Stimulated activated naive B cell treated with anti-CD40 and anti-IgM and Interleukin-4, amounts not matched to agents 10 μg/mL and 1 μg/mL and 100 μg/mL, for 72 hours (primary cell): ENCODE measurements around the gene UBE2O.
A peak's percentile ranks its signal among the peaks of the same experiment; 100 is the strongest.

Experiments
- ATAC-seq, 2 donors: fragments of 150-1000 bp; cut with Tn5 transposase; replicated peaks; 2 replicates each; pipeline ENCODE4 v1.10.0; 2021; ENCODE audit warnings: moderate library complexity in 1 of 2
- DNase-seq: peaks from one replicate; pipeline ENCODE4 v3.0.0; 2021
- H3K27ac Mint-ChIP-seq: one replicate; pipeline ENCODE4 v1.8.0; 2022; ENCODE audit warnings: mild to moderate bottlenecking, mixed read lengths
- H3K27me3 Mint-ChIP-seq, 2 donors: one replicate each; pipeline ENCODE4 v1.8.0; 2022; ENCODE audit warnings: mixed read lengths in 2 of 2
- H3K36me3 Mint-ChIP-seq, 2 donors: one replicate each; pipeline ENCODE4 v1.8.0; 2022; ENCODE audit warnings: mixed read lengths in 2 of 2, mild to moderate bottlenecking in 1 of 2
- H3K4me1 Mint-ChIP-seq, 2 donors: one replicate each; pipeline ENCODE4 v1.8.0; 2022; ENCODE audit warnings: mixed read lengths in 2 of 2, mild to moderate bottlenecking in 1 of 2
- H3K4me3 Mint-ChIP-seq, 2 donors: one replicate each; pipeline ENCODE4 v1.8.0; 2022; ENCODE audit warnings: mild to moderate bottlenecking in 2 of 2, mixed read lengths in 2 of 2, moderate library complexity in 1 of 2
- H3K9me3 Mint-ChIP-seq, 2 donors: one replicate each; pipeline ENCODE4 v1.8.0; 2022; ENCODE audit warnings: mixed read lengths in 2 of 2, mild to moderate bottlenecking in 1 of 2

The UBE2O gene

GRCh38 chr17:76416457-76416856 lies 36.5 kb downstream of the UBE2O start:
- peaks cover 38 to 67% of the 10 kb centered on the region in 2 donors for H3K4me1 Mint-ChIP-seq
- H3K27me3 Mint-ChIP-seq, result no peaks in the 10 kb centered on the region
- no peaks in the 10 kb centered on the region for H3K9me3 Mint-ChIP-seq
- peaks cover 11 to 24% of the 10 kb centered on the region in 2 donors for H3K36me3 Mint-ChIP-seq
- no peak overlapping the region for H3K4me3 Mint-ChIP-seq
- H3K27ac Mint-ChIP-seq, result no peak overlapping the region
- no peak for DNase-seq
- ATAC-seq, result no peak

DNA sequence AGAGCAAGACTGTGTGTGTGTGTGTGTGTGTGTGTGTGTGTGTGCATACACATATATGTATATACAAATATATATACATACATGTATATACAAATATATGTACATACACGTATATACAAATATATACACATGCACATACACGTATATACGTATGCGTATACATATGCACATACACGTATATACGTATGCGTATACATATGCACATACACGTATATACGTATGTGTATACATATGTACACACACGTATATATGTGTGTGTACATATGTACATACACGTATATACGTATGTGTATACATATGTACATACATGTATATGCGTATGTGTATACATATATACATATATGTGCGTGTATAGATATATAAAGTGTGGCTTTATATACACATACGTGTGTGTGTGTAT lies 37.2 kb downstream of the UBE2O start:
- Mint-ChIP-seq H3K27ac (no peak overlapping the region), H3K4me1 (peaks cover 35 to 61% of the 10 kb centered on the region in 2 donors), H3K9me3 (no peaks in the 10 kb centered on the region), H3K36me3 (peaks cover 10 to 20% of the 10 kb centered on the region in 2 donors), H3K4me3 (no peak overlapping the region), H3K27me3 (no peaks in the 10 kb centered on the region)
- ATAC-seq (no peak), DNase-seq (no peak)

- no peaks in the 10 kb centered on the region for H3K9me3 Mint-ChIP-seq
- no peak overlapping the region for H3K4me3 Mint-ChIP-seq
- H3K27me3 Mint-ChIP-seq, result no peaks in the 10 kb centered on the region
- H3K36me3 Mint-ChIP-seq, result peaks cover 16 to 20% of the 10 kb centered on the region in 2 donors
- ATAC-seq (peak; percentile 48 to 57), DNase-seq (no peak)
- H3K4me1 Mint-ChIP-seq, result peaks cover 29 to 55% of the 10 kb centered on the region in 2 donors
- peak overlapping the region; percentile 31 for H3K27ac Mint-ChIP-seq
Measured at GRCh38 chr17:76414334-76415295, 38.3 kb downstream of the UBE2O start.

DNA sequence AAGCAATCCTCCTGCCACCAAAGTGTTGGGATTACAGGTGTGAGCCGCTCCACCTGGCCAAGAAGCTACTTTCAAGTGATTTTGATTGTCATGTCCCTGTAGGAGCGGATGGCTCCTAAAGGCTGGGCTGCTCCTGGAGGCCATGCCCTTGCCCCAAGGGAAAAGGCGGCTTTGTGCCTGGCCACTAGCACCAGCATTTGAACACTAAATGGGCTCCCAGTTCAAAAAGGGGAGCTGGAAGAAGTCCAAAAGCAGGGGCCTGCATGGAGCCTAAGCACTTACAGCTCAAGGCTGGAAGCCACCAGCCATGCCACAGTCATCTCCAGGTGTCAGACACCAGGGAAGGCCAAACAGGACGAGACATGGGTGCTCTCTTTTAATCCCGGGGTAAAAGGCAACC lies 41.7 kb downstream of the UBE2O start:
- no peak for DNase-seq
- peaks cover 32 to 60% of the 10 kb centered on the region in 2 donors for H3K4me1 Mint-ChIP-seq
- H3K27me3 Mint-ChIP-seq, result no peaks in the 10 kb centered on the region
- H3K4me3 Mint-ChIP-seq, result no peak overlapping the region
- H3K36me3 Mint-ChIP-seq, result peaks cover 11 to 12% of the 10 kb centered on the region in 2 donors
- no peaks in the 10 kb centered on the region for H3K9me3 Mint-ChIP-seq
- no peak for ATAC-seq
- H3K27ac Mint-ChIP-seq, result no peak overlapping the region

- Mint-ChIP-seq H3K27ac (no peak overlapping the region), H3K36me3 (peaks cover 14% of the 10 kb centered on the region in 2 donors), H3K27me3 (no peaks in the 10 kb centered on the region), H3K4me3 (no peak overlapping the region), H3K4me1 (peaks cover 40 to 67% of the 10 kb centered on the region in 2 donors), H3K9me3 (no peaks in the 10 kb centered on the region)
- ATAC-seq, result no peak
- DNase-seq, result no peak
Measured at GRCh38 chr17:76410328-76410965, 42.5 kb downstream of the UBE2O start.

GRCh38 chr17:76408037-76408849 lies 44.7 kb downstream of the UBE2O start:
- ATAC-seq, result peak; percentile 79 to 82
- Mint-ChIP-seq H3K36me3 (peaks cover 24 to 33% of the 10 kb centered on the region in 2 donors), H3K9me3 (no peaks in the 10 kb centered on the region), H3K27me3 (no peaks in the 10 kb centered on the region), H3K4me3 (no peak overlapping the region), H3K4me1 (peaks cover 38 to 60% of the 10 kb centered on the region in 2 donors), H3K27ac (no peak overlapping the region)
- peak; percentile 53 for DNase-seq

DNA sequence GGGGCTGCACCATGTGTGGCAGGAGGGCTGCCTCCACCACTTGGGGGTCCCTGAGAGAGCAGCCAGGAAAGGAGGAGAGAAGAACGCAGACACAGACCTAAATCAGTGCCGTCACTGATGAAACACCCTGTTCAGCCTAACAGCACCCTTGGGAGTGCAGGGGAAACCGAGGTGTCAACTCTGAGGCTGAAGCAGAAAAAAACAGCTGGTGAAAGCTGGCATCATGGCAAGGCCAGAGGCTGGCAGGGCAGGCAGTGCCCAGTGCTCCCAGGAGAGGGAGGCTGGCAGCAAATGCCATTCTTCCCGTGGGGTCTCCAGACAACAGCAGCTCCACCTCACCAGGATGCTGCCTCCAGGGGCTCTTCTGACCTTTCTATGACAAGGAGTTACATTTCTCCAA lies 45.4 kb downstream of the UBE2O start:
- H3K4me3 Mint-ChIP-seq, result no peak overlapping the region
- peaks cover 27 to 39% of the 10 kb centered on the region in 2 donors for H3K36me3 Mint-ChIP-seq
- no peaks in the 10 kb centered on the region for H3K27me3 Mint-ChIP-seq
- no peaks in the 10 kb centered on the region for H3K9me3 Mint-ChIP-seq
- ATAC-seq (no peak), DNase-seq (no peak)
- H3K4me1 Mint-ChIP-seq, result peaks cover 38 to 60% of the 10 kb centered on the region in 2 donors
- H3K27ac Mint-ChIP-seq, result no peak overlapping the region

DNA sequence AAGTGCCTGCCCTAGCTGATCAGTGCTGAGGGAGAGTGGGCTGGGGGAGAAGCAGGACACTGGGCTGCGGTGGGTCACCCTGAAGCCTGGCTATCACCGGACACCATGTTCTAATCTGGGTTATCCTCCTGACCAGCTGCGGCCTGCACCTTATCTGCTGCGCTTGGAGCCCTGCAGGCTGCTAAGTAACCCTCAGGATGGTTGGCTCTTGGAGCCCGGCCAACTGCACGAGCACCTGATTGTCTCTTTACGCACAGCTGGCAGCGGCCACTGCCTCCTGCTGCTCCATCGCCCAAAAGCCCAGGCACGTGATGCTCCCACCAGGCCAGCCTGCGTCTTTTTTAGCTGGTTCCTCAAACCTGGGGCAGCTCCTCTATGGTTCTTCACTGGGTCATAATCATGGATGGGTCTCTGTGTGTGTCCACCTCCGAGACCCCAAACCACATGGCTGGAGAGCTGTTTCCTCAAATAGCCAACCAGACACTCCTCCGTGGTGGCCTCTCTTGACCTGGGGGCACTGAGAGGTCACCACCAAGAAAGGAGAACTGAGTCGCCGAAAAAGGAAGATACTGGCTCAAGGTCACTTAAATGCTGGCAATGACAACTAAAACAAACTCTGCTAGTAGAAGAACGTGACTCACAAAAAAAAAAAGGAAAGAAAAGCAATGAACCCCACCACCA lies 46.8 kb downstream of the UBE2O start:
- DNase-seq (peak; percentile 28), ATAC-seq (peak; percentile 76 to 78)
- Mint-ChIP-seq H3K9me3 (no peaks in the 10 kb centered on the region), H3K27ac (peak overlapping the region; percentile 4), H3K27me3 (no peaks in the 10 kb centered on the region), H3K36me3 (peaks cover 37 to 50% of the 10 kb centered on the region in 2 donors), H3K4me1 (peaks cover 38 to 60% of the 10 kb centered on the region in 2 donors), H3K4me3 (peak overlapping the region; percentile 7 to 37)

- DNase-seq, result peak; percentile 28
- Mint-ChIP-seq H3K27ac (no peak overlapping the region), H3K4me3 (no peak overlapping the region), H3K9me3 (no peaks in the 10 kb centered on the region), H3K27me3 (no peaks in the 10 kb centered on the region), H3K4me1 (peaks cover 38 to 60% of the 10 kb centered on the region in 2 donors), H3K36me3 (peaks cover 42 to 55% of the 10 kb centered on the region in 2 donors)
- peak; percentile 65 to 67 for ATAC-seq
Measured at GRCh38 chr17:76405607-76405966, 47.4 kb downstream of the UBE2O start.

DNA sequence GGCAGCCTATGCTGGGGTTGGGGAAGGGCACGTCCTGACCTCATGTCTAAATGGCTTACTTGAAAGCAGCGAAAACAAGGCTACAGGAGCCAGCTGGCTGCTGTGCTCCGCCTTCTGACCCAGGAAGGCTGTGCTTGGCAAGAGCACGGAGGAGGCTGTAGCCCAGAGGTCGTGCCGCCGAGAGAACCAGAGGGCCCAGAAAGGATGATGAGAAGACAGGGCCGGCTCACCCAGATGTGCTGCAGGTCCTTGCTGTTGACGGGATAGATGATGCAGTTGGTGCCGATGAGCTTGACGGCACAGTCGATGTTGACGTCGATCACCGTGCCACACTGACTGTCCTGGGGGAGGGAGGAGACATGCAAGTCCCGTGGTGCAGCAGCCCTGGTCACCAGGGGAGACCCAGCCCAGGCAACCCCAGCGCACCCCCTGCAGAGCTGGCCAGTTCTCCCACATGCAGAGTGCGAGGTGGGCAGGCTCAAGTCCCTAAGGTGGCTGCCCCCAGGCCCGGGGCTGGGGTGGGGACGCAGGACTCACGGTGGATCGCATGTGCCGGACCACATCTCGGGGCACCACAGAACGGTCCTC lies 47.9 kb downstream of the UBE2O start:
- peaks cover 41 to 57% of the 10 kb centered on the region in 2 donors for H3K36me3 Mint-ChIP-seq

DNA sequence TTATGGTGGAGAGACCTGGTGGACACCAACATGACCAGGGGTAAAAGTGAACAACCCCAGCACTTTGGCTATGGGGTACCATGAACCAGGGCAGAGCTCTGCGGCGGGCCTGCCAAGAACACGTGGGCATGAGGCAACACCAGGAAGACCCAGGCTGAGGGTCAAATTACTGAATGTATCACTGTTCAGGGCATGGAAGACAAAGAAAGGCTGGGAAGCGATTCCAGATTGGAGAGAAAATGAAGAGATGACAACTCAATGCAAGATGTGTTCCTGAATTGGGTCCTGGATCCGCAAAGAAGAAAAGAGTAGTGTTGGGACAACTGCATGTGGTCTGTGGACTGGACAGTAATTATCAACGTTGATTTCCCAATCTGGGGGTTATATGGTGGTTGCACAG lies 48.7 kb downstream of the UBE2O start:
- Mint-ChIP-seq H3K36me3 (peaks cover 43 to 57% of the 10 kb centered on the region in 2 donors), H3K27me3 (no peaks in the 10 kb centered on the region), H3K9me3 (no peaks in the 10 kb centered on the region), H3K27ac (no peak overlapping the region), H3K4me3 (no peak overlapping the region), H3K4me1 (peaks cover 33 to 50% of the 10 kb centered on the region in 2 donors)
- DNase-seq (no peak), ATAC-seq (no peak)

More for the DNA sequence above, 47.9 kb downstream of the UBE2O start:
- Mint-ChIP-seq H3K27me3 (no peaks in the 10 kb centered on the region), H3K9me3 (no peaks in the 10 kb centered on the region), H3K4me3 (no peak overlapping the region), H3K4me1 (peaks cover 35 to 59% of the 10 kb centered on the region in 2 donors), H3K27ac (no peak overlapping the region)
- DNase-seq, result no peak
- ATAC-seq, result no peak

GRCh38 chr17:76402711-76403110 lies 50.2 kb downstream of the UBE2O start:
- H3K27ac Mint-ChIP-seq, result peak overlapping the region; percentile 2
- H3K36me3 Mint-ChIP-seq, result peaks cover 53 to 71% of the 10 kb centered on the region in 2 donors

More at GRCh38 chr17:76402711-76403110, 50.2 kb downstream of the UBE2O start:
- ATAC-seq (no peak), DNase-seq (no peak)
- Mint-ChIP-seq H3K9me3 (no peaks in the 10 kb centered on the region), H3K27me3 (no peaks in the 10 kb centered on the region), H3K4me1 (peaks cover 26 to 42% of the 10 kb centered on the region in 2 donors), H3K4me3 (no peak overlapping the region)
